Mucosa of rectum (tissue), 2 donors: ENCODE measurements around the gene TTYH2.

Experiments
- H3K27ac ChIP-seq, 2 donors: one replicate each; pipeline ENCODE4 v1.7.0; 2013; ENCODE audit warnings: inconsistent platforms in 2 of 2, low read depth in 2 of 2, low read length in 2 of 2
- H3K27me3 ChIP-seq, 2 donors: one replicate each; pipeline ENCODE4 v1.7.0; 2013; ENCODE audit warnings: low read length in 2 of 2; ENCODE audit not compliant: control insufficient read depth in 2 of 2, insufficient read depth in 2 of 2
- H3K36me3 ChIP-seq, 2 donors: one replicate each; pipeline ENCODE4 v1.7.0; 2013; ENCODE audit warnings: low read length in 2 of 2; ENCODE audit not compliant: control insufficient read depth in 2 of 2, insufficient read depth in 2 of 2
- H3K4me1 ChIP-seq, 2 donors: one replicate each; pipeline ENCODE4 v1.7.0; 2013; ENCODE audit warnings: low read length in 2 of 2, mild to moderate bottlenecking in 1 of 2; ENCODE audit not compliant: control insufficient read depth in 2 of 2, insufficient read depth in 2 of 2
- H3K4me3 ChIP-seq, 2 donors: one replicate each; pipeline ENCODE4 v1.7.0; 2013; ENCODE audit warnings: low read length in 2 of 2
- H3K9ac ChIP-seq, 2 donors: one replicate each; pipeline ENCODE4 v1.7.0; 2013; ENCODE audit warnings: low read length in 2 of 2, low read depth in 1 of 2, mild to moderate bottlenecking in 1 of 2
- H3K9me3 ChIP-seq, 2 donors: one replicate each; pipeline ENCODE4 v1.7.0; 2013; ENCODE audit warnings: low read length in 2 of 2; ENCODE audit not compliant: control insufficient read depth in 2 of 2
- donor health status: healthy.
- donor health status: Normal muscosa, but diverticular disease.

The TTYH2 gene

DNA sequence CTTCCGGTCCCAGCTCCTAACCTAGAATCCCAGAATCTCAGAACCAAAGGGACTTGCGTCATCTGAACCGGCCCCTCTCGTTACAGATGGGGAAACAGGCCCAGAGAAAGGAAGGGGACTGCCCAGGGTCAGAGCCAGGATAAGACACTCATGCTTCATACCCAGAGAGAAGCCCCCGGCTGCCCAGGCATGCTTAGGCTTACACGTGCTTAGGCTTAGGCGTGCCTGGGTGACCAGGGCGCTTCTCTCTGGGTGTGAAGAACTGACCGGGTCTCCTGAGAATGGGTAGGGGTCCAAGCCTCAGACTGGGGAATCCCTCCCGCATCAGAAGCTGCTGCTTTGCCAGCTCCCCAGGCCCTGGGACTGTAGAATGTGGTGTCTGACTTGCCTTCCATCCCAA lies 30.8 kb downstream of the TTYH2 start:
- Histone ChIP-seq H3K27me3 (peaks cover 0 to 2% of the 10 kb centered on the region in 2 donors), H3K4me3 (no peak overlapping the region), H3K4me1 (peaks cover 0 to 2% of the 10 kb centered on the region in 2 donors), H3K9me3 (no peaks in the 10 kb centered on the region), H3K9ac (no peak overlapping the region), H3K36me3 (no peaks in the 10 kb centered on the region), H3K27ac (no peak overlapping the region)

DNA sequence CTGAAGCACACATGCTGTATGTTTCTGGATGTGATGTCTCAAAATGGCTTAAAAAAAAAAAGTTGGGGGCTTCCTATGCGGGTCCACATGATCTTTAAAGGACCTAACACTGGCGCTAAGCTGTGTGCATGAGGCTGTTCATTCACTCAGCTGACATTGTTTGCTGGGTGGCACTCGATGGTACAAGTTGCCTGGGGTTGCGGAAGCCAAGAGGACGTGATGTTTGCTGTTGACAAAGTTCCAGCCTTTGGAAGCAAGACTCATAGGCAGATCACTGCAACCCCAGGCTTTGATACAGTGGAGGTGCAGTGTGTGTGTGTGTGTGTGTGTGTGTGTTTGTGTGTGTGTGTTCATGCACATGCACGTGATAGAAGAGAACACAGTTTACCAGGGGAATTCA lies 31.2 kb downstream of the TTYH2 start:
- Histone ChIP-seq H3K9ac (no peak overlapping the region), H3K27me3 (peaks cover 0 to 2% of the 10 kb centered on the region in 2 donors), H3K9me3 (no peaks in the 10 kb centered on the region), H3K27ac (no peak overlapping the region), H3K36me3 (no peaks in the 10 kb centered on the region), H3K4me3 (no peak overlapping the region), H3K4me1 (peaks cover 0 to 2% of the 10 kb centered on the region in 2 donors)

DNA sequence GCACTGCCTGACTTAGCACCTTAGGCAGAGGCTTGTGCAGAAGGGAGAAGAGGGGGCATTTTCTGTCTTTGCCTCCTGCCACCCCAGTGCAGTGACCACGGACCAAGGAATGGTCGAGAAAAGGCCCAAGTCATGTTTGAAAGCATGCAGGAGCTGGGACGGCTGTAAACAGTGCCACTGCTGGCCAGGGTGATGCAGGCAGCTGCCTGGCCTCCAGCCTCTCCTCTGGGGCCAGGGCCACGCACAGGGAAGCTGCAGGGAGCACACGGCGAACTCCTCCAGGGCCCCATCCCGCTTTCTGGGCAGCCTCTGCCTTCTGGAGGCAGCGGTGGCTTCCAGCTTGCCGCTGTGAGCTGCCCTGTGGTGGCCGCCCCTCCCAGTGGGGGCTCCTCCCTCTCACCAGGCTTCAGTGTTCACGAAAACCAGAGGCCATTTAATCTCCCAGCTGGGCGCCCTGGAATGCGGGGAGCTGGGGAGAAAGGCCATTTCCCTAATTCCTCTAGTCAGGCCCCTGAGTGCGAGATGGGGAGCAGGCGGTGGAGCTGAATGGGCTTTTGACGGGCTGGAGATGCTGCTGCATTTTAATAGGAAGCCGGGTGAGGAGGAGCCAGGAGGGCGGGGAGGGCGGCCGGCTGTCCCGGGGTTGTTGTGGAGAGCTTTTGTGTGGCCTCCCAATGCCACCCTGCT lies 31.9 kb downstream of the TTYH2 start:
- Histone ChIP-seq H3K27ac (no peak overlapping the region), H3K4me1 (peaks cover 0 to 2% of the 10 kb centered on the region in 2 donors), H3K36me3 (no peaks in the 10 kb centered on the region), H3K27me3 (peaks cover 0 to 2% of the 10 kb centered on the region in 2 donors), H3K9me3 (no peaks in the 10 kb centered on the region), H3K9ac (no peak overlapping the region), H3K4me3 (no peak overlapping the region)

DNA sequence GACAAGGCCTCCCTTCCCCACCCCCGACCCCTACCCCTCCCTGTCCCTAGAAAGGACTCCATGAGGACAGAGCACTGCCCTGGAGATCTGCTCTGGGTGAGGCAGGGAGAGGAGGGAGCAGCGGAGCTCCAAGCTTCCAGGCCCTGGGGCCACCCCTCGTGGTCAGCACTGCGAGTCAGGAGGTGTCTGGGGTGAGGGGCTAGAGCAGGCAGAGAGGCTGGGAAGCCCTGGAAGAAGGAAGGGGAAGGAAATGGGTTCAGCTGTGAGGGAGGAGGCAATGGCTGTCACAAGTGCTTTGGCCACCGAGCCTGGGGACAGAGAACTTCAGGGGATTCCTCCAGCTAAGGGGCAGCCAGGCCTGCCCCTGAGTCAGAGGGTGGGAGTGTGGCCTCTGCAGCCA lies 32.5 kb downstream of the TTYH2 start:
- no peak overlapping the region for H3K27ac ChIP-seq

DNA sequence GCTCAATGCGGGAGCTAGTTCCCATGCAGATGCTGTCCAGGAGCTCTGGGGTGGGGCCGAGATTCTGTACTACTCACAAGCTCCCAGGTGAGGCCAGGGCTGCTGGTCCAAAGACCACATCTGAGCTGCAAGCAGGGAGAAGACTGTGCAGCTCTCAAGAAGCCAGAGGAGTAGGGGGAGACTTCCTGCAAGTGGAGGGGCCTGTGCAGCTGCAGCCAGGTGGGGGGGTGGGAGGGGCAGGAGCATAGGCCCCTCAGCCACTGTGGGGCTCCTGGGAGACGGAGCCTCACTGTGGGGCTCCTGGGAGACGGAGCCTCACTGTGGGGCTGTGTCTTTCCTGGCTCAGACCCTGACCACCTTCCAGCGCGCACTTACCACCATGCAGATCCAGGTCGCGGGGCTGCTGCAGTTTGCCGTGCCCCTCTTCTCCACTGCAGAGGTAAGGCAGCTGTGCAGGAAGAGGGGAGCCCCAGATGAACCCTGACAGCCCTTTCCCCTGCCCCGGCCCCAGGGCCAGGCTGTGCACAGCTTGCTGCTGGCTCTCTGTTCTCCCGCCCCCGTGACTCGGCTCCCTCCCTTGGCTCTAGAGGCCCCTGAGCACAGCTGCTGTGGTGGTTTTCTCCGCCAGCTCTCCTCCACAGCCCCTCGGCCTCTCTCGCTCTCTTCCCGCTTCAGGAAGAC lies 36.4 kb downstream of the TTYH2 start:
- Histone ChIP-seq H3K27me3 (no peaks in the 10 kb centered on the region), H3K4me1 (peaks cover 0 to 2% of the 10 kb centered on the region in 2 donors), H3K27ac (no peak overlapping the region), H3K9me3 (no peaks in the 10 kb centered on the region), H3K9ac (no peak overlapping the region), H3K36me3 (no peaks in the 10 kb centered on the region), H3K4me3 (no peak overlapping the region)

More for the DNA sequence above, 32.5 kb downstream of the TTYH2 start:
- Histone ChIP-seq H3K36me3 (no peaks in the 10 kb centered on the region), H3K4me3 (no peak overlapping the region), H3K27me3 (peaks cover 0 to 2% of the 10 kb centered on the region in 2 donors), H3K9me3 (no peaks in the 10 kb centered on the region), H3K4me1 (peaks cover 0 to 2% of the 10 kb centered on the region in 2 donors), H3K9ac (no peak overlapping the region)

DNA sequence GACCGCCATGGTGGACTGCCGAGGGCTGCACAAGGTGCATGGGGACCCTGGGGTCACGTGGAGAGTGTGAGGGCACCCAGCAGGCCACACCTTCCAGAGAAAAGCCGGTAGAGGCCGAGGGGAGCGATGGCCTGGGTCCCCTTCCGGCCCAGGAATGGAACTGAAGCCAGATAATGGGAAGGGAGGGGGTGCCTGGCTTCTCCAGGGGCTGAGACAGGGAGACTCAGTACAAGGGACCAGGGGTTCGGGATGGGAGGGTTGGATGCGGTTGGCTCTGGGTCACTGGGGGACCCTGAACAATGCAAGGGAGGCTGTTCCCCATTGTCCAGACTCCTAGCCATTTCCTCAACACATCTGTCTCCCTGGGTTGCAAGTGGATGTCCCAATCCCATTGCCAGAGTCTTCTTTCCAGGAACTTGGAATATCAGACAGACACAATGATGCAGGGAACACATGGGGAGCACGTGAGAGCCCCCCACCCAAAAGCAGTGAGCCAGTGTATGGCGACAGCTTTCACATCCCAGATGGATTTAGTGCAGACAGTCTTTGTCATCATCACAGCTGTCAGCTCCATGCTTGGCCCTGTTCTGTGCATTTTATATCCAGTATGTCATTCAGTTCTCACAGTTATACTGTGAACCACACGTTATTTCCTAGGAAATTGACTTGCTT lies 37.1 kb downstream of the TTYH2 start:
- Histone ChIP-seq H3K9ac (no peak overlapping the region), H3K36me3 (no peaks in the 10 kb centered on the region), H3K4me3 (no peak overlapping the region), H3K27ac (no peak overlapping the region), H3K4me1 (no peaks in the 10 kb centered on the region), H3K27me3 (no peaks in the 10 kb centered on the region), H3K9me3 (no peaks in the 10 kb centered on the region)

DNA sequence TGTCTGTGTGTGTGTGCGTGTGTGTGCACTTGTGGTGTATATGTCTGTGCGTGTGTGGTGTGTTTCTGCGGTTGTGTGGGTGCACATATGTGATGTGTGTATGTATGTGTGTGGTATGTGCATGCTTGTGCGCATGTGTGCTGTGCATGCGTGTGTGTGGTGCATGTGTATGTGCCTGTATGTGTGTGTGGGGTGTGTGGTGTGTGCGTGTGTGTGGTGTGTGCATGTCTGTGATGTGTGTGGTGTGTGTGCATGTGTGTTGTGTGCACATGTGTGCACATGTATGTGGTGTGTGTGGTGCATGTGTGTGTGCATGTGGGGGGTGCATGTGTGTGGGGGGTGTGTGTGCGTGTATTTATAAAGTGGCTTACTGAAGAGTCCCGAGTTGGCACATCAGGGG lies 37.7 kb downstream of the TTYH2 start:
- Histone ChIP-seq H3K9ac (no peak overlapping the region), H3K4me3 (no peak overlapping the region), H3K36me3 (no peaks in the 10 kb centered on the region), H3K4me1 (no peaks in the 10 kb centered on the region), H3K9me3 (no peaks in the 10 kb centered on the region), H3K27ac (no peak overlapping the region), H3K27me3 (no peaks in the 10 kb centered on the region)

DNA sequence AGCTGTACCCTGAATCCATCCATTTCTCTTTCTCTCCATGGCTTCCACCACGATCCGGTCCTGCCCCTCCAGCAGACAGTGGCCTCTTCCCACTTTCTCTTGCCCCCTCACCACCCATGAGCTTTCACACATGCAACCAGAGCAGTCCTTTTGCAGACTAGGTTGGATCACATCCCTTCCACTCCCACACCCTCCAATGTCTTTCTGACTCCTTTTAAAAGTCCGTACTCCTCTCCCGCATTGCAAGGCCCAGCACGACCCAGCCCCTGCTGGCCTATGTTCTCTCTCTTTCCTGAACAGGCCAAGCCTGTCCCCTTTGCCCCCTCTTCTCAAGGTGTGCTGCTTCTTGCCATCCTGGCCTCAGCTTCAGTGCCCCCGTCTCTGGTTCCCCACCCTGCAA lies 38.2 kb downstream of the TTYH2 start:
- H3K27ac ChIP-seq: no peak overlapping the region
- H3K4me3 ChIP-seq: no peak overlapping the region
- H3K9ac ChIP-seq: no peak overlapping the region
- H3K27me3 ChIP-seq: no peaks in the 10 kb centered on the region
- H3K4me1 ChIP-seq: no peaks in the 10 kb centered on the region
- H3K36me3 ChIP-seq: no peaks in the 10 kb centered on the region
- no peaks in the 10 kb centered on the region for H3K9me3 ChIP-seq

DNA sequence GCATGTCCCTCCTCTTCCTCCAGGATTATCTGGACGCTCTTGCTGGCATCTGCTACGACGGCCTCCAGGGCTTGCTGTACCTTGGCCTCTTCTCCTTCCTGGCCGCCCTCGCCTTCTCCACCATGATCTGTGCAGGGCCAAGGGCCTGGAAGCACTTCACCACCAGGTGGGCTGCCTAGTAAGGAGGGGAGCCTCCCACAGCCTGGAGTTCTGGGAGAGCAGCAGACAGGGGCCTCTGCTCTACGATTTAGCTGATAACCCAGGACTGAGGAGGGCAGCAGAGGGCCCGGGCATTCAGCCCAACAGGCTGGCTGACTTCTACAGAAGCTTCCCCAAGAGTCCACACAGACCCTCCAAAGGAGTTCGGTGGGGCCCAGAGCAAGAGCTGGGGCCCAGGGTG lies 38.8 kb downstream of the TTYH2 start:
- no peaks in the 10 kb centered on the region for H3K4me1 ChIP-seq
- H3K9ac ChIP-seq: no peak overlapping the region
- H3K27me3 ChIP-seq: no peaks in the 10 kb centered on the region
- H3K36me3 ChIP-seq: no peaks in the 10 kb centered on the region
- no peak overlapping the region for H3K4me3 ChIP-seq
- H3K9me3 ChIP-seq: no peaks in the 10 kb centered on the region
- H3K27ac ChIP-seq: no peak overlapping the region

DNA sequence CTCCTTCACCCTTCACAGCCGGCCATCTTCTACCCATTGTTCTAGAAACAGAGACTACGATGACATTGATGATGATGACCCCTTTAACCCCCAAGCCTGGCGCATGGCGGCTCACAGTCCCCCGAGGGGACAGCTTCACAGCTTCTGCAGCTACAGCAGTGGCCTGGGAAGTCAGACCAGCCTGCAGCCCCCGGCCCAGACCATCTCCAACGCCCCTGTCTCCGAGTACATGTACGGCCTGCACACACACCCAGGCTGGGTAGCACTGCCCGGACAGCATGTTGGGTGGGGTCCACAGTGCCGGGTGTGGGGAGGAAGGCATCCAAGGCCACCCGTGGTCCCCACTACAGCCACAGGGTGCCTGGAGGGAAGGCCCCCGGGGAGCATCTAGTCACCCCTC lies 39.7 kb downstream of the TTYH2 start:
- no peaks in the 10 kb centered on the region for H3K4me1 ChIP-seq
- H3K9me3 ChIP-seq: no peaks in the 10 kb centered on the region
- no peak overlapping the region for H3K4me3 ChIP-seq
- H3K27ac ChIP-seq: no peak overlapping the region
- no peaks in the 10 kb centered on the region for H3K36me3 ChIP-seq
- no peak overlapping the region for H3K9ac ChIP-seq
- H3K27me3 ChIP-seq: no peaks in the 10 kb centered on the region
